ENCODE measurements around the gene PFAS. TPM values are rescaled to one million over a fixed set of nuclear protein-coding genes. Genes with fewer than 3 reads are reported as not detected.

Gene PFAS
- total RNA-seq, 2 donors from 2014 or later = 21.1 to 27.0 TPM

GRCh38 chr17:8314797-8315763, 66.0 kb downstream of the PFAS start:
- H3K9me3 ChIP-seq (ENCODE audit: control insufficient read depth, low read length, poor library complexity, severe bottlenecking) = no peaks in the 10 kb centered on the region
- H3K4me3 Mint-ChIP-seq = no peak overlapping the region
- no peak for DNase-seq
- H3K4me1 Mint-ChIP-seq = peaks cover under 1% of the 10 kb centered on the region
- no peak overlapping the region for H3K27ac Mint-ChIP-seq
- peaks cover 49% of the 10 kb centered on the region for H3K27me3 Mint-ChIP-seq
- peaks cover 6% of the 10 kb centered on the region for H3K36me3 Mint-ChIP-seq (ENCODE audit: low read depth)
- ATAC-seq = no peak

DNA sequence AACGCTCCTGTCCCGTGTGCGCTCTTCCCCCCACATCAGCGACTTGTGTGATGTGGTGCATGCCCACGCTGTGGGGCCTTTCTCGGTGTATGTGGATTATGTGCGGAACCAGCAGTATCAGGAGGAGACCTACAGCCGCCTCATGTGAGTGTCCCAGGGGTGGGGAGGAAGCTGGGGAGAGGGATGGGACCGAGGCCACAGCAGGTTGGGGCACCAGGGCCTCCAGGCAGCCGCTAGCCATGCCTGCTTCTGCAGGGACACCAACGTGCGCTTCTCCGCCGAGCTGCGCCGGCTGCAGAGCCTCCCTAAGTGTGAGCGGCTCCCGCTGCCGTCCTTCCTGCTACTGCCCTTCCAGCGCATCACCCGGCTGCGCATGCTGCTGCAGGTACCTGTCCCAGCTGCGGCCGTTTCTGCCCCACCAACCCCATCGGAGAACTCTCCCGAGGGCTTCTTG, 66.7 kb downstream of the PFAS start:
- Mint-ChIP-seq H3K4me3 (no peak overlapping the region), H3K36me3 (ENCODE audit: low read depth) (peaks cover 7% of the 10 kb centered on the region), H3K27ac (no peak overlapping the region), H3K4me1 (no peaks in the 10 kb centered on the region), H3K27me3 (peaks cover 49% of the 10 kb centered on the region)
- no peak for ATAC-seq
- no peaks in the 10 kb centered on the region for H3K9me3 ChIP-seq (ENCODE audit: control insufficient read depth, low read length, poor library complexity, severe bottlenecking)
- no peak for DNase-seq

- Mint-ChIP-seq H3K4me1 (no peaks in the 10 kb centered on the region), H3K27ac (no peak overlapping the region), H3K27me3 (peaks cover 39% of the 10 kb centered on the region), H3K36me3 (ENCODE audit: low read depth) (peaks cover 4% of the 10 kb centered on the region), H3K4me3 (no peak overlapping the region)
- no peak for DNase-seq
- no peaks in the 10 kb centered on the region for H3K9me3 ChIP-seq (ENCODE audit: control insufficient read depth, low read length, poor library complexity, severe bottlenecking)
- ATAC-seq = no peak
Measured at GRCh38 chr17:8318010-8318935, 69.2 kb downstream of the PFAS start.

Other genes with a start within 250 kb of the PFAS start
- under 1 TPM in 1 of 2 donors, not detected in 1; 0.08 TPM for gene GUCY2D, start 246.7 kb upstream of the PFAS start, total RNA-seq
- not detected for gene ALOX15B, start 210.2 kb upstream of the PFAS start, total RNA-seq
- not detected for gene ALOX12B, start 161.6 kb upstream of the PFAS start, total RNA-seq
- not detected for gene ALOXE3, start 130.8 kb upstream of the PFAS start, total RNA-seq
- gene HES7, start 125.2 kb upstream of the PFAS start, total RNA-seq = not detected
- 1,000 to 10,000 TPM; 1,926 to 2,038 TPM for gene PER1, start 96.9 kb upstream of the PFAS start, total RNA-seq
- gene VAMP2, start 86.3 kb upstream of the PFAS start, total RNA-seq = 100 to 1,000 TPM; 209 to 252 TPM
- gene TMEM107, start 72.9 kb upstream of the PFAS start, total RNA-seq = 10 to 100 TPM; 33.0 to 33.9 TPM
- gene BORCS6, start 59.1 kb upstream of the PFAS start, total RNA-seq = 1 to 10 TPM; 8.3 to 8.7 TPM
- gene AURKB, start 38.7 kb upstream of the PFAS start, total RNA-seq = 1 to 10 TPM; 2.2 to 2.5 TPM
- 100 to 1,000 TPM; 218 TPM for gene CTC1, start 1.2 kb upstream of the PFAS start, total RNA-seq
- 10 to 100 TPM; 27.0 to 36.2 TPM for gene RANGRF, start 39.4 kb downstream of the PFAS start, total RNA-seq
- gene SLC25A35, start 46.1 kb downstream of the PFAS start, total RNA-seq = 1 to 10 TPM; 8.3 to 8.7 TPM
- gene ARHGEF15, start 61.0 kb downstream of the PFAS start, total RNA-seq = not detected
- not detected for gene ODF4, start 90.6 kb downstream of the PFAS start, total RNA-seq
- 1,000 to 10,000 TPM; 2,731 to 2,885 TPM for gene RPL26, start 133.9 kb downstream of the PFAS start, total RNA-seq
- under 1 TPM; 0.52 to 0.62 TPM for gene RNF222, start 148.5 kb downstream of the PFAS start, total RNA-seq
- 100 to 1,000 TPM; 259 to 267 TPM for gene NDEL1, start 186.6 kb downstream of the PFAS start, total RNA-seq

All from T-helper 17 cell (primary cell).